ENCODE results near the gene EPS8L2.

EPS8L2 gene

DNA sequence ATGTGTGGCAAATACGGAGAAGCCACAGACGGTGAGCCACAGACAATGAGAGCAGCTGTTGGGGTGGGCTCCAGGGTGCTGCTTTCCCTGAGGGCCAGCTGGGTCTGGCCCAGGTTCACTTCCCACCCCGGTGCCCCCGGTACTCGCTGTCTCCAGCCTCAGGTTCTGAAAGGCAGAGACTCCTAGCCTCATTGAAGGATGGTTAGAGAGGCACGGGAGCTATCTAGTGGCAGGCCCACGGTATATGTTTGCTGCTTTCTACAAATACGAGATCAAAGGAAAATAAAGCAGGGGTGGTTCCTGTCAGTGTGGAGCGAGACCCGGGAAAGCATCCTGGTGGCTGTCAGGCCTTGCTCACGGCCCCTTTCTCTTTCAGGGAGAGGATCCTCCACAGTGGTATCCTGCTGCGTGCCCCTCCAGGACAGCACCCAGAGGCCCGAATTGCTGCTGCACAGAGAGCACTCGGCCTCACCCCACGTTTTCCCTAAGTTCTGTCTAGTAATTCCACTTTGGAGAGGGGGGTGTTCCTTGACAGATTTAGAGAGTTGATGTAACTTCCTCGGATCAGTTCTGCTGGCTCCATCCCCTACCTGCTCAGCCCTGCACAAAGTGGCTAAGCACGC is 7.4 kb upstream of the EPS8L2 start:
- Histone ChIP-seq H3K4me3 (ENCODE audit: low read length) (no peak overlapping the region), H3K36me3 (ENCODE audit: insufficient read depth, low read length) (peaks cover 17% of the 10 kb centered on the region), H3K9me3 (replicated peaks; ENCODE audit: low read length) (no peaks in the 10 kb centered on the region), H3K27me3 (ENCODE audit: control insufficient read depth, insufficient read depth, low read length) (no peaks in the 10 kb centered on the region), H3K9ac (ENCODE audit: low read depth, low read length) (no peak overlapping the region), H3K4me2 (ENCODE audit: low read length) (peak overlapping the region; percentile 33), H3K4me1 (ENCODE audit: control insufficient read depth, insufficient read depth, low read length) (peaks cover 50% of the 10 kb centered on the region)

DNA sequence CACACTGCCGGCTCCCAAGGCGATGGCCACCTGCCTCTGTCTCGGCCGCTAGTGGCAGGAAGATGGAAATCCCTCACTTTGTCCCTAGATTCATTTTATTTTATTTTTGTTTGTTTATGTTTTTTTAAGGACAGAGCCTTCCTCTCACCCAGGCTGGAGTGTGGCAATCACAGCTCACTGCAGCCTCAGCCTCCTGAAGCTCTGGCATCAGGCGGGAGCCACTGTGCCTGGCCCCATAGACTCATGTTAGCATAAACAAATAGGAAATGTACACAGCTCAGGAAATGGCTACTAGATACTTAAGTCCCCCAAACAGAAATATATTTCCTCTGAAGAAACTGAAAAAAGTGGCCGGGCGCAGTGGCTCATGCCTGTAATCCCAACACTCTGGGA is 6.9 kb upstream of the EPS8L2 start:
- Histone ChIP-seq H3K4me1 (ENCODE audit: control insufficient read depth, insufficient read depth, low read length) (peaks cover 46% of the 10 kb centered on the region), H3K36me3 (ENCODE audit: insufficient read depth, low read length) (peaks cover 17% of the 10 kb centered on the region), H3K4me3 (ENCODE audit: low read length) (no peak overlapping the region), H3K4me2 (ENCODE audit: low read length) (no peak overlapping the region), H3K9me3 (replicated peaks; ENCODE audit: low read length) (no peaks in the 10 kb centered on the region), H3K27me3 (ENCODE audit: control insufficient read depth, insufficient read depth, low read length) (no peaks in the 10 kb centered on the region), H3K9ac (ENCODE audit: low read depth, low read length) (no peak overlapping the region)

DNA sequence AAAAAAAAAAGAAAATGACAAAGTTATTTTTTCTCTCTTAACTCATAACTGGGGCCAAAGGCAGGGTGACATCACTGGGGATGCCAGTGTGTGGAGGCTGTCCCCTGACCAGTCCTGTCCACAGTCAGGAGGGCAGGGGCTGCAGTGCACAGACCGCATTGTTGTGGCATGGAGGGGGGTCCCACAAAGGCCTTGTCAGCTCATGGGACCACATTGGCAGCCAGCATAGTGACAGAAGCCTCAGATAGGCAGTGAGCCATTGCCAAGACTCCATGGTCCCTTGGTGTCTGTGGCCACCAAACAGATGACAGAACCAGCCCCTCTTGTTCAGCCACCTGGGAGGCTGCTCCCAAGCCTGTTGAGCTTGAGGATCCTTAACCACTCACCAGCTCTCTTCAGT is 6.3 kb upstream of the EPS8L2 start:
- H3K27me3 ChIP-seq (ENCODE audit: control insufficient read depth, insufficient read depth, low read length): no peaks in the 10 kb centered on the region
- no peak overlapping the region for H3K4me2 ChIP-seq (ENCODE audit: low read length)
- no peaks in the 10 kb centered on the region for H3K9me3 ChIP-seq (replicated peaks; ENCODE audit: low read length)
- H3K4me1 ChIP-seq (ENCODE audit: control insufficient read depth, insufficient read depth, low read length): peaks cover 40% of the 10 kb centered on the region
- no peak overlapping the region for H3K4me3 ChIP-seq (ENCODE audit: low read length)
- H3K9ac ChIP-seq (ENCODE audit: low read depth, low read length): no peak overlapping the region
- peaks cover 17% of the 10 kb centered on the region for H3K36me3 ChIP-seq (ENCODE audit: insufficient read depth, low read length)

DNA sequence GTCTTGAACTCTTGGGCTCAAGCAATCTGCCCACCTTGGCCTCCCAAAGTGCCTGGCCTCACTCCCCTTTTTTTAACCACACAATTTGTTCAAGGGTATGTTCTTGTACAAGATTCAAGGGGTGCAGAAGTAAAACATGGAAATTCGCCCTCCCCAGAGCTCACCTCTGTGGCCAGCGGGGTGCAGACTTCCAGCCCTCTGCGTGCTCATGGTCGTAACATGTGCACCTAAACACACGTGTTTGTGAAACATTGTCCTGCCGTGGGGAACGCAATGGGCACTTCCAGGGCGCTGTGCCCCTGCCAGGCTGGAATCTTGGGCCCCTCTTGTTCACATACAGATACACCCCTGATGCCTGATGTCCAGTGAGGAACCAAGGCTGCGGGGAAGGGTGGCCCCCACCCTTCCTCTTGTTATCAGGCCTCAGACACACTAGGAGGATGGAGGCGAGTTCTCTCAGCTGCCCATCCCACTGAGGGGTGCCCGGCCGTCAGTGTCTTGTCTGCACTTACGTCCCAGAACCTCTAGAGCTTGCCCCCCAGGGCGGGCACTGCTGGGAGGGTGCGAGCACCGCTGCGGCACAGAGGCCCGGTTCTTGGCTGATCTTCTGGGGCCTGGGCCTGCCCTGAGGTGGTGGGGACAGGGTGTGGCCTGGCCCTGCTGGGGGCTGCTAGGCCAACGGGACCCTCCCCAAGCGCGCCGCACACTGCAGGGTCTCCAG is 4.1 kb upstream of the EPS8L2 start:
- peak overlapping the region; percentile 75 for H3K4me2 ChIP-seq (ENCODE audit: low read length)
- peaks cover 57% of the 10 kb centered on the region for H3K4me1 ChIP-seq (ENCODE audit: control insufficient read depth, insufficient read depth, low read length)
- H3K36me3 ChIP-seq (ENCODE audit: insufficient read depth, low read length): peaks cover 17% of the 10 kb centered on the region
- H3K9me3 ChIP-seq (replicated peaks; ENCODE audit: low read length): no peaks in the 10 kb centered on the region
- H3K4me3 ChIP-seq (ENCODE audit: low read length): no peak overlapping the region
- peak overlapping the region; percentile 60 for H3K9ac ChIP-seq (ENCODE audit: low read depth, low read length)
- H3K27me3 ChIP-seq (ENCODE audit: control insufficient read depth, insufficient read depth, low read length): no peaks in the 10 kb centered on the region

DNA sequence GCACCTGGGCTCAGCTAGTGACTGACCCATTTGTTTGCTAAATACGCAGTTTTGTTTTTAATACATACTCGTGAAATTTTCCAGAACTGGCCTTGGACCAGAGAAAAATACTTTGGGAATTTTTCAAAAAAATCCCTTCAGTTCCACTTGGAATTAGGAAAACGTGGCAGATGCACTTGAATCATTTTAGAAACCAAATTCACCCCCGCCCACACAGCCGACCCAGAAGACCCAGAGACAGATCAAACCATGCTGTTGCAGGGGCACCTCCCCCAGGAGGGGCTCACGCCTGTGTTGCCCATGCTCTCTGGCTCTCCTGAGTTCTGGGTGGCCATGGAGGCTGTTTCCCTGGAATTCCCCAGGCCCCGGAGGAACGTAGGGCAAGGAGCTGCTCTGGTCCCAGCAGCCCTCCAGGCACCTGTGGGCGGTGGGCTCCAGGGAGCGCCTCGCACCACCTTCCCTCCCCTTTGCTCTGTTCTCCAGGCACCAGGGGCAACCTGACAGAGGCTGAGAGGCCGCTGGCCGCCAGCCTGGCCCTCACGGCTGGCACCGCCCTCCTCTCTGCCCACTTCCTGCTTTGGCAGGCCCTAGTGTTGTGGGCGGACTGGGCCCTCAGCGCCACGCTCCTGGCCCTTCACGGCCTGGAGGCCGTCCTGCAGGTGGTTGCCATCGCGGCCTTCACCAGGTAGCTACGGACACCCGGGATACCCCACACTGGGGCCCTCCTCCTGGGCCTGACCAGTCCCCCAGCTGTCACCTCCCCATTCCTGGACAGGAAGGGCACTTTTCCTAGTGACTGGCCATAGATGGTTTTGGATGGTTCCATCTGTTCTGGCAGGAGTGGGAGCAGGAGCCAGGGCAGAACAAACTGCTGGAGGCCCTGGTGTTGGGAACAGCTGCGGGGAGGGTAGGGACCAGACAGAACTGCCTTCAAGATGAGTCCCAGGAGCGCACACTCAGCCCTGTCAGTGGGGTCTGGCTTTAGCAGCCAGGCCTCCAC is 3.3 kb upstream of the EPS8L2 start:
- Histone ChIP-seq H3K4me2 (ENCODE audit: low read length) (peak overlapping the region; percentile 75), H3K27me3 (ENCODE audit: control insufficient read depth, insufficient read depth, low read length) (no peaks in the 10 kb centered on the region), H3K4me3 (ENCODE audit: low read length) (peak overlapping the region; percentile 34), H3K36me3 (ENCODE audit: insufficient read depth, low read length) (peaks cover 17% of the 10 kb centered on the region), H3K4me1 (ENCODE audit: control insufficient read depth, insufficient read depth, low read length) (peaks cover 57% of the 10 kb centered on the region), H3K9me3 (replicated peaks; ENCODE audit: low read length) (no peaks in the 10 kb centered on the region), H3K9ac (ENCODE audit: low read depth, low read length) (peak overlapping the region; percentile 60)

DNA sequence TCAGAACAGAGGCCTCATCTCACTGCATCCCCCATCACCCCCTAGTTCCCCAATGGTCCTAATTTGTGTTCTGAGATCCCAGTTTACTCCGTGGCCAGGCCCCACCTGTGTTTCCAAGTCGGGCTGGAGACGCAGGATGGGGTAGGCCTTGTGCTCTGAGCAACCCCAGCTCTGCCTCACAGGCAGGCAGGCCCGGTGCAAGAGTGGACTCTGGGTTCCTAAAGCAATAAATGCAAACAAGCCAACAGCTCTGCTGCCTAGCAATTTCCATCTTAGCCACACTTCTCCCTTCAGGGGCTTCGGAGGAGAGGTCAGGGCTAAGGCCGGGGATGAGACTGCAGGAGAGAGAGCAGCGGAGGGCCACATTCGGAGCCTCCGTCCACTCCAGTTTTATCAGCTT is 2.5 kb upstream of the EPS8L2 start:
- Histone ChIP-seq H3K36me3 (ENCODE audit: insufficient read depth, low read length) (peaks cover 17% of the 10 kb centered on the region), H3K9ac (ENCODE audit: low read depth, low read length) (peak overlapping the region; percentile 60)

DNA sequence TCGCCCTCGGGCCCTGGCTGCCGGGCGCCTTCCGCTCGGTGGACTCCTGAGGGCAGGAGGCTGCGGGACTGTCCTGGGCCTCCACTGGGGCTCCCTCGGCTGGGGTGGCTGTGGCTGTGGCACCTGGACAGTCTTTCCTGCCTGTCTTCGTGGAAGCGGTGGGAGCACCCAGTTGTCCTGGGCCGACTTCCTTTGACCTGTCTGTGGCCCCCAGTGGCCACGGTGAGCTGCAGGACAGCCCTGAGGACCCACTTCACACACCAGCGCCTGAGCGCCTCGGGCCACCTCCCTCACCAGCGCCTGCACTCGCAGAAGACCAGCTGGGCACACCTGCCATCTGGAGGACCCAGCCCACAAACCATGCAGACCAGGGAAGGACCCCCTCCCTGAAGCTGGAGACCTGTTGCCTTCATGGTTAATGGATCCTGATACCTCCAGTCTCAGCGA is 1.8 kb upstream of the EPS8L2 start:
- H3K9ac ChIP-seq (ENCODE audit: low read depth, low read length): no peak overlapping the region
- peaks cover 46% of the 10 kb centered on the region for H3K4me1 ChIP-seq (ENCODE audit: control insufficient read depth, insufficient read depth, low read length)
- no peaks in the 10 kb centered on the region for H3K27me3 ChIP-seq (ENCODE audit: control insufficient read depth, insufficient read depth, low read length)
- H3K9me3 ChIP-seq (replicated peaks; ENCODE audit: low read length): no peaks in the 10 kb centered on the region
- H3K4me3 ChIP-seq (ENCODE audit: low read length): no peak overlapping the region
- no peak overlapping the region for H3K4me2 ChIP-seq (ENCODE audit: low read length)
- H3K36me3 ChIP-seq (ENCODE audit: insufficient read depth, low read length): peaks cover 17% of the 10 kb centered on the region

More for the DNA sequence above, 2.5 kb upstream of the EPS8L2 start:
- no peaks in the 10 kb centered on the region for H3K27me3 ChIP-seq (ENCODE audit: control insufficient read depth, insufficient read depth, low read length)
- peaks cover 52% of the 10 kb centered on the region for H3K4me1 ChIP-seq (ENCODE audit: control insufficient read depth, insufficient read depth, low read length)
- no peak overlapping the region for H3K4me2 ChIP-seq (ENCODE audit: low read length)
- H3K9me3 ChIP-seq (replicated peaks; ENCODE audit: low read length): no peaks in the 10 kb centered on the region
- no peak overlapping the region for H3K4me3 ChIP-seq (ENCODE audit: low read length)

DNA sequence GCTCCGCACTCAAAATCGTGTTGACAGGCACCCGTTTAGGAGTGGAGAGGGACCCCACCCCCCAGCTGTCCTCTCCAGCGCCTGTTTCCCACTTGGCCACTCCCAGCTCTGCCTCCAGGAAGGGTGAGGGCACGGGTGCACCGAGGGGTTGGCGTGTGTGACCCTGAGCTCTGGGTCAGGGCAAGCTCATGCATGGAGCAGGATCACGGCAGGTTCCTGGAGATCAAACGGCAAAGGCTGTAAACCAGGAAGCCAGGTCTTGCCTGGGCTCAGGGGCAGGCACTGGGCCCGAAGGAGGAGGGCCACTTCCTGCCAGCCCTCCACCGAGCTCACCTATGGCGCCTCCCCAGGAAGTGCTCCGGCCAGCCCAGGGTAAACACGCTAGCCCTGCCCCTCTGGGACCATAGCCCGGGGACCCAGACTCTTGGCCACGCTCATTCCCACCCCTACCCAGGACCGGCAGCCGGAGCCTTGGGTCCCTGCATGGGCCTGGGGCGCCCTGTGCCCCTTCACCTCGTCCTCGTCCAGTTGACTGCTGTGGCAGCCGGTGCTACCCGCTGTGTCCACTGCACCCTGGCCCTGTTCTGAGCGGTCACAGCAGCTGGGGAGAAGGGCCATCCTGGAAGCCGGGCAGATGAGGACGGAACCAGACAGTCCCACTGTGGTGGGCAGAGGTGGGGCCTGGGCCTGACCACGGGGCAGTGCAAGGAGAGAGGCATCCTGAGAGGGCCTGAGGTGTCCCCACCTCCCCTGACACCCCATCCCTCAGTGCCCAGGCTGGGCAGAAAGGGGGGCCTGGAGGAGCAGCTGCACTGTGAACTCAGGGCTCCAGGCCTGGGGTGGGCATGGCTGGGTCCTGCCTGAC is 1.0 kb upstream of the EPS8L2 start:
- H3K36me3 ChIP-seq (ENCODE audit: insufficient read depth, low read length): peaks cover 13% of the 10 kb centered on the region
- no peaks in the 10 kb centered on the region for H3K27me3 ChIP-seq (ENCODE audit: control insufficient read depth, insufficient read depth, low read length)
- H3K4me3 ChIP-seq (ENCODE audit: low read length): peak overlapping the region; percentile 61
- H3K9me3 ChIP-seq (replicated peaks; ENCODE audit: low read length): no peaks in the 10 kb centered on the region
- H3K9ac ChIP-seq (ENCODE audit: low read depth, low read length): peak overlapping the region; percentile 52
- H3K4me1 ChIP-seq (ENCODE audit: control insufficient read depth, insufficient read depth, low read length): peaks cover 46% of the 10 kb centered on the region
- H3K4me2 ChIP-seq (ENCODE audit: low read length): peak overlapping the region; percentile 78

DNA sequence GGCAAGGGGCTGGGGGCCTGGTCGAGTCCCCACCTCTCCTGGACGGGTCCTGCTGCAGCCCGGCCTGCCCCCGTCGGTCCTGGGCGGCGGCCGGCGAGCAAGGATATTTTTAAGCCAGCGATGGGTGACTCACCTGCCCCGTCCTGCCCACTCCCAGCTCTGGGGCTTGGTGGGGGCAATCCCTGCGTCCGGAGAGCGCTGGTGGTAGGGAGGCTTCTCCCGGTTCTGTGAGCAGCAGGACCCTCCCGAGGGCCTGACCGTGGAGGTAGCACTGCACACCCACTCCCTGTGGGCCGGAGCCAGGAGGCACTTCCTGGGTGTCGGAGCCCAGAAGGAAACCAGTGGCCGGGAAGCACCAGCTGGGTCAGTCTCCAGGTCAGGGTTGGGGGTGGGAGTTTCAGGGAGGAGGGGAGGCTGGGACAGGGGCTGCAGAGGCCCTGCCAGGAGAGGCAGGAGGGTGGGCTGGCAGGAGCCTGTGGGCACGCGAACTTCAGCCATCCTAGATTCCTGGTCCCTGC is 467 bp downstream of the EPS8L2 start:
- Histone ChIP-seq H3K27me3 (ENCODE audit: control insufficient read depth, insufficient read depth, low read length) (no peaks in the 10 kb centered on the region), H3K9ac (ENCODE audit: low read depth, low read length) (peak overlapping the region; percentile 63), H3K36me3 (ENCODE audit: insufficient read depth, low read length) (peaks cover 8% of the 10 kb centered on the region), H3K4me1 (ENCODE audit: control insufficient read depth, insufficient read depth, low read length) (peaks cover 50% of the 10 kb centered on the region), H3K4me2 (ENCODE audit: low read length) (peak overlapping the region; percentile 78), H3K4me3 (ENCODE audit: low read length) (peak overlapping the region; percentile 66), H3K9me3 (replicated peaks; ENCODE audit: low read length) (no peaks in the 10 kb centered on the region)

DNA sequence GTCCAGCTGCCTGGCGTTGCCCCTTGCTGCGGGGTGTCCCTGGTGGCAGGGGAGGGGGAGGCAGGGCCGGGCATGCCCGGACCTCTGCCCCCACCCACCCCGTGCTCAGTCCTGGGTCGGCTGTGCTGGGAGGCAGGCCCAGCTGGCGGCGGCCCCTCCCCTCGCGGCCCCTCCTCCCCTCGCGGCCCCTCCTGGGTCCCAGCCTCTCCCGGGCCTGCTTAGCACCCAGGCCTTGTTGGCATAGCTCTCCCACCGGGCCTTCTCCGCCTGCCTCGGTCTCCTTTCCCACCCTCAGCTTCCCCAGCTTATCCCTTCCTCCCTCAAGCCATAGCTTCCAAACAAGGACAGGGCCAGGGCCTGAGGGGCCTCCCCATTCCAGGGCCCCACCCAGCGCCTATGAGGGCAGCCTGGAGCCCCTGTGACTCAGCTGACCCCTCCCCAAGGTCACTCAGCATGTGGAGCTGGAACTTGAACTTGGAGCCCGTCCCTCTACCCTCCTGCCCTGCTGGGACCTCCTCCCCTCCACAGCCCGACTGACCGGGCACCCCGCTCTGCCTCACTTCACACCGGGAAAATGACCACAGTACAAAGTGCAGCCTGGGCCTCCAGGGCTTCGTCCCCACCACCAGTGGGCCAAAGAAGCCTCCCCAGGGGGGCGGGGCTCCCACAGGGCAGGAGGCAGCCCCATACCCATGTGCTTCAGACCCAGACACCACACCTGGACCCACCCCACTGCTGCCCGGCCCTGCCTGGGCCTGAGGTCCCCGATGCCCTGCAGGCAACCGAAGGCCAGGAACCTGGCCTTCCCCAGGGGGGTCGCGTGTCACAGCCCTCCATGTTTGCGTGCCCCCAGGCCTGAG is 1.2 kb downstream of the EPS8L2 start:
- peaks cover 48% of the 10 kb centered on the region for H3K4me1 ChIP-seq (ENCODE audit: control insufficient read depth, insufficient read depth, low read length)
- peak overlapping the region; percentile 78 for H3K4me2 ChIP-seq (ENCODE audit: low read length)
- peaks cover 8% of the 10 kb centered on the region for H3K36me3 ChIP-seq (ENCODE audit: insufficient read depth, low read length)
- no peaks in the 10 kb centered on the region for H3K9me3 ChIP-seq (replicated peaks; ENCODE audit: low read length)
- no peaks in the 10 kb centered on the region for H3K27me3 ChIP-seq (ENCODE audit: control insufficient read depth, insufficient read depth, low read length)
- H3K4me3 ChIP-seq (ENCODE audit: low read length): peak overlapping the region; percentile 66
- peak overlapping the region; percentile 63 for H3K9ac ChIP-seq (ENCODE audit: low read depth, low read length)
